HG02943 (cell line): ENCODE results near the gene SPRED1.

Experiments
- ATAC-seq: cut with Tn5 transposase; IDR thresholded peaks from one replicate; pipeline ENCODE4 v1.9.1; 2021; ENCODE audit warnings: mild to moderate bottlenecking, low read depth, moderate library complexity; ENCODE audit not compliant: unreplicated experiment

SPRED1 gene

GRCh38 chr15:38335116-38335515 lies 82.5 kb downstream of the SPRED1 start:
- ATAC-seq = no peak

GRCh38 chr15:38344351-38344750 lies 91.7 kb downstream of the SPRED1 start:
- no peak for ATAC-seq

GRCh38 chr15:38349251-38349650 lies 96.6 kb downstream of the SPRED1 start:
- no peak for ATAC-seq

- no peak for ATAC-seq
Measured at GRCh38 chr15:38351466-38351865, 98.8 kb downstream of the SPRED1 start.

- no peak for ATAC-seq
Measured at GRCh38 chr15:38354315-38354929, 101.8 kb downstream of the SPRED1 start.

- no peak for ATAC-seq
Measured at GRCh38 chr15:38362355-38362754, 109.7 kb downstream of the SPRED1 start.

- no peak for ATAC-seq
Measured at GRCh38 chr15:38367476-38367875, 114.8 kb downstream of the SPRED1 start.

GRCh38 chr15:38369936-38370478 lies 117.4 kb downstream of the SPRED1 start:
- ATAC-seq = no peak

- ATAC-seq = no peak
Measured at GRCh38 chr15:38373016-38373415, 120.4 kb downstream of the SPRED1 start.

- no peak for ATAC-seq
Measured at GRCh38 chr15:38374029-38374428, 121.4 kb downstream of the SPRED1 start.

GRCh38 chr15:38374556-38374955 lies 121.9 kb downstream of the SPRED1 start:
- ATAC-seq = no peak

GRCh38 chr15:38376081-38376480 lies 123.4 kb downstream of the SPRED1 start:
- ATAC-seq = no peak

GRCh38 chr15:38377636-38378035 lies 125.0 kb downstream of the SPRED1 start:
- ATAC-seq = no peak

GRCh38 chr15:38378161-38378560 lies 125.5 kb downstream of the SPRED1 start:
- ATAC-seq = no peak

GRCh38 chr15:38389924-38390542 lies 137.4 kb downstream of the SPRED1 start:
- peak; percentile 76 for ATAC-seq

GRCh38 chr15:38391191-38391590 lies 138.6 kb downstream of the SPRED1 start:
- no peak for ATAC-seq

- no peak for ATAC-seq
Measured at GRCh38 chr15:38398134-38398533, 145.5 kb downstream of the SPRED1 start.

- no peak for ATAC-seq
Measured at GRCh38 chr15:38401106-38401505, 148.5 kb downstream of the SPRED1 start.

- no peak for ATAC-seq
Measured at GRCh38 chr15:38401701-38402100, 149.1 kb downstream of the SPRED1 start.

GRCh38 chr15:38406436-38406835 lies 153.8 kb downstream of the SPRED1 start:
- no peak for ATAC-seq
